ENCODE results near the gene EXTL2.

EXTL2 gene

GRCh38 chr1:100928128-100928527, 33.5 kb upstream of the EXTL2 start:
- no peak overlapping the region for H3K27ac ChIP-seq (ENCODE audit: low read depth, low read length, severe bottlenecking)
- H3K4me3 ChIP-seq (ENCODE audit: extremely low read depth, insufficient read depth, low read length, poor library complexity, severe bottlenecking): no peak overlapping the region
- H3K4me1 ChIP-seq (ENCODE audit: control insufficient read depth, insufficient read depth, low read length, poor library complexity, severe bottlenecking): no peaks in the 10 kb centered on the region
- WGBS, 2 experiments (ENCODE audit: insufficient coverage in 2 of 2): 76 to 88% methylated on average over 1 to 3 of the region's 3 CpGs
- H3K36me3 ChIP-seq (ENCODE audit: control insufficient read depth, insufficient read depth, low read length): peaks cover 32% of the 10 kb centered on the region
- H3K9me3 ChIP-seq (ENCODE audit: control insufficient read depth, low read length): no peaks in the 10 kb centered on the region

DNA sequence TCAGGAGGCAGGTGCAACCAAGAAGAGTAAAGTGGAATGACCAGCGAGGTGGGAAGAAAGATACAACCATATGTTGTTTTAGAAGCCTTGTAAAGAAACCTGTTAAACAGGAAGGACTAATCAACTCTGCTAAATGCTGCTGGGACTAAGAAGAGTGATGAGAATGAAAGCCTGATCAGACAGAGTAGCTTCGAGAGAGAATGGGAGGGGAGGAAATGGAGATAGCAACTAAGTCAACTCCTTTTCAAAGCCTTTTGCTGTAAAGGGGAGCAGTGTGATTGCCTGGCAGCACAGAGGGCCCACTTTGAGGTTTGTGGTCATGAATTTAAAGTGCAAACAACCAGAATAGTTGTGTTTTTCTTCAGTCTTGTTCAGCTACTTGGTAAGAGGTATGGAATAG, 32.6 kb upstream of the EXTL2 start:
- Histone ChIP-seq H3K4me1 (ENCODE audit: control insufficient read depth, insufficient read depth, low read length, poor library complexity, severe bottlenecking) (no peaks in the 10 kb centered on the region), H3K27ac (ENCODE audit: low read depth, low read length, severe bottlenecking) (no peak overlapping the region), H3K4me3 (ENCODE audit: extremely low read depth, insufficient read depth, low read length, poor library complexity, severe bottlenecking) (no peak overlapping the region), H3K36me3 (ENCODE audit: control insufficient read depth, insufficient read depth, low read length) (peaks cover 31% of the 10 kb centered on the region), H3K9me3 (ENCODE audit: control insufficient read depth, low read length) (no peaks in the 10 kb centered on the region)
- WGBS, 2 experiments (ENCODE audit: insufficient coverage in 2 of 2): 76 to 91% methylated on average over 1 to 2 of the region's 2 CpGs

DNA sequence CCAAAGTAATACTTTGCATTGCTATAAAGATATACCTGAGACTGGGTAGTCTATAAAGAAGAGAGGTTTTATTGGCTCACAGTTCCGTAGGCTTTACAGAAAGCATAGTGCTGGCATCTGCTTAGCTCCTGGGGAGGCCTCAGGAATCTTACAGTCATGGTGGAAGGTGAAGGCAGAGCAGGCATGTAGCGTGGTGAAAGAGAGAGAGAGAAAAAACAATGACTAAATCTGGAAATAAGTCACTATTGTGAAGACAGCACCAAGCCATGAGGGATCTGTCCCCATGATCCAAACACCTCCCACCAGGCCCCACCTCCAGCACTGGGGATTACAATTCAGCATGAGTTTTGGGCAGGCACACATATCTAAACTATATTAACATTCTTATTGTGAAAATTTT, 31.6 kb upstream of the EXTL2 start:
- Histone ChIP-seq H3K27ac (ENCODE audit: low read depth, low read length, severe bottlenecking) (no peak overlapping the region), H3K36me3 (ENCODE audit: control insufficient read depth, insufficient read depth, low read length) (peaks cover 39% of the 10 kb centered on the region), H3K9me3 (ENCODE audit: control insufficient read depth, low read length) (no peaks in the 10 kb centered on the region), H3K4me1 (ENCODE audit: control insufficient read depth, insufficient read depth, low read length, poor library complexity, severe bottlenecking) (no peaks in the 10 kb centered on the region), H3K4me3 (ENCODE audit: extremely low read depth, insufficient read depth, low read length, poor library complexity, severe bottlenecking) (no peak overlapping the region)
- WGBS, 2 experiments (ENCODE audit: insufficient coverage in 2 of 2): 67 to 100% methylated on average over 1 of the region's 2 CpGs

- WGBS, 2 experiments (ENCODE audit: insufficient coverage in 2 of 2): 100% methylated on average over 1 to 2 of the region's 2 CpGs
- no peaks in the 10 kb centered on the region for H3K4me1 ChIP-seq (ENCODE audit: control insufficient read depth, insufficient read depth, low read length, poor library complexity, severe bottlenecking)
- no peaks in the 10 kb centered on the region for H3K9me3 ChIP-seq (ENCODE audit: control insufficient read depth, low read length)
- H3K4me3 ChIP-seq (ENCODE audit: extremely low read depth, insufficient read depth, low read length, poor library complexity, severe bottlenecking): no peak overlapping the region
- no peak overlapping the region for H3K27ac ChIP-seq (ENCODE audit: low read depth, low read length, severe bottlenecking)
- peaks cover 39% of the 10 kb centered on the region for H3K36me3 ChIP-seq (ENCODE audit: control insufficient read depth, insufficient read depth, low read length)
Measured at GRCh38 chr1:100924991-100925390, 30.3 kb upstream of the EXTL2 start.

- no peak overlapping the region for H3K27ac ChIP-seq (ENCODE audit: low read depth, low read length, severe bottlenecking)
- H3K36me3 ChIP-seq (ENCODE audit: control insufficient read depth, insufficient read depth, low read length): peaks cover 39% of the 10 kb centered on the region
- H3K9me3 ChIP-seq (ENCODE audit: control insufficient read depth, low read length): no peaks in the 10 kb centered on the region
- no peaks in the 10 kb centered on the region for H3K4me1 ChIP-seq (ENCODE audit: control insufficient read depth, insufficient read depth, low read length, poor library complexity, severe bottlenecking)
- H3K4me3 ChIP-seq (ENCODE audit: extremely low read depth, insufficient read depth, low read length, poor library complexity, severe bottlenecking): no peak overlapping the region
Measured at GRCh38 chr1:100924212-100924611, 29.6 kb upstream of the EXTL2 start.

GRCh38 chr1:100921110-100921706, 26.6 kb upstream of the EXTL2 start:
- Histone ChIP-seq H3K27ac (ENCODE audit: low read depth, low read length, severe bottlenecking) (no peak overlapping the region), H3K36me3 (ENCODE audit: control insufficient read depth, insufficient read depth, low read length) (peaks cover 41% of the 10 kb centered on the region), H3K4me1 (ENCODE audit: control insufficient read depth, insufficient read depth, low read length, poor library complexity, severe bottlenecking) (no peaks in the 10 kb centered on the region), H3K4me3 (ENCODE audit: extremely low read depth, insufficient read depth, low read length, poor library complexity, severe bottlenecking) (no peak overlapping the region), H3K9me3 (ENCODE audit: control insufficient read depth, low read length) (no peaks in the 10 kb centered on the region)
- WGBS, 2 experiments (ENCODE audit: insufficient coverage in 2 of 2): no CpG with 5 or more reads among the region's 3 CpGs

DNA sequence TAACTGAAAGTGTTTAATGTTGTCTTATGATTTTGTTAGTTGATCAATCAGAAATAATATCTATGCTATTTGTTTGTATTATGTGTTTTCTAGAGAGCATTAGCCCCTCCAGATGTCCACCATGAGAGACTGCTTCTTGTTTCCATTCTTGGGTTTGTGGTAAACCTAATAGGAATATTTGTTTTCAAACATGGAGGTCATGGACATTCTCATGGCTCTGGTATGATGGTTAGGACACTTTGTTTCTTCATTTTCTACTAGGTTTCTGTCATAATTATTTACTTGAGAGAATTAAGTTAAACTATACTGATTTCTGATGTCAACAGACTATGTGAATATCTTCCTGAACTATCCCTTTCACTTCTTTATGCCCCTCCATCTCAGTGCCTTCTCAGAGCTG, 17.4 kb upstream of the EXTL2 start:
- no peaks in the 10 kb centered on the region for H3K4me1 ChIP-seq (ENCODE audit: control insufficient read depth, insufficient read depth, low read length, poor library complexity, severe bottlenecking)
- H3K36me3 ChIP-seq (ENCODE audit: control insufficient read depth, insufficient read depth, low read length): peaks cover 39% of the 10 kb centered on the region
- no peak overlapping the region for H3K4me3 ChIP-seq (ENCODE audit: extremely low read depth, insufficient read depth, low read length, poor library complexity, severe bottlenecking)

DNA sequence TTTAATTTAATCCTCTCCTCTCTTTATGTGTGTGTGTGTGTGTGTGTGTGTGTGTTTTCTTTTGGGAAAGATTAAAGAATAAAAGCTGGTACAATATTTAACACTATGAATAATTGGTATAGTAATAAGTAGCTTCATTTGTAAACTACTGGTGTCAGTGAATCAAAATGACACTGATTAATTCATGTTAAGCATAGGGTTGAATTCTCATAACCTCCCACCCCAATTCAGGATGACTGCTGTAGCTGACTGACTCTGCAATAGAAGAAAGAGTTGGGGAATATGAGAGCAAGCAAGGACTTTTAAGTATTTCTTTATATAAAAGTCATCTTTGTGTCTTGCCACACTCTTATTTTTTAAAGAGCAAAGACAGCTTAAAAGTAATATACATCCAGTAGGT, 14.4 kb upstream of the EXTL2 start:
- H3K4me3 ChIP-seq (ENCODE audit: extremely low read depth, insufficient read depth, low read length, poor library complexity, severe bottlenecking): no peak overlapping the region
- no peak overlapping the region for H3K27ac ChIP-seq (ENCODE audit: low read depth, low read length, severe bottlenecking)
- H3K9me3 ChIP-seq (ENCODE audit: control insufficient read depth, low read length): no peaks in the 10 kb centered on the region
- peaks cover 57% of the 10 kb centered on the region for H3K36me3 ChIP-seq (ENCODE audit: control insufficient read depth, insufficient read depth, low read length)
- no peaks in the 10 kb centered on the region for H3K4me1 ChIP-seq (ENCODE audit: control insufficient read depth, insufficient read depth, low read length, poor library complexity, severe bottlenecking)

More for the DNA sequence above, 17.4 kb upstream of the EXTL2 start:
- H3K27ac ChIP-seq (ENCODE audit: low read depth, low read length, severe bottlenecking): no peak overlapping the region
- no peaks in the 10 kb centered on the region for H3K9me3 ChIP-seq (ENCODE audit: control insufficient read depth, low read length)

GRCh38 chr1:100907887-100908286, 13.2 kb upstream of the EXTL2 start:
- Histone ChIP-seq H3K27ac (ENCODE audit: low read depth, low read length, severe bottlenecking) (no peak overlapping the region), H3K4me1 (ENCODE audit: control insufficient read depth, insufficient read depth, low read length, poor library complexity, severe bottlenecking) (no peaks in the 10 kb centered on the region), H3K4me3 (ENCODE audit: extremely low read depth, insufficient read depth, low read length, poor library complexity, severe bottlenecking) (no peak overlapping the region), H3K9me3 (ENCODE audit: control insufficient read depth, low read length) (no peaks in the 10 kb centered on the region), H3K36me3 (ENCODE audit: control insufficient read depth, insufficient read depth, low read length) (peaks cover 50% of the 10 kb centered on the region)
- 94 to 100% methylated on average over 1 of the region's 1 CpG for WGBS, 2 experiments (ENCODE audit: insufficient coverage in 2 of 2)

DNA sequence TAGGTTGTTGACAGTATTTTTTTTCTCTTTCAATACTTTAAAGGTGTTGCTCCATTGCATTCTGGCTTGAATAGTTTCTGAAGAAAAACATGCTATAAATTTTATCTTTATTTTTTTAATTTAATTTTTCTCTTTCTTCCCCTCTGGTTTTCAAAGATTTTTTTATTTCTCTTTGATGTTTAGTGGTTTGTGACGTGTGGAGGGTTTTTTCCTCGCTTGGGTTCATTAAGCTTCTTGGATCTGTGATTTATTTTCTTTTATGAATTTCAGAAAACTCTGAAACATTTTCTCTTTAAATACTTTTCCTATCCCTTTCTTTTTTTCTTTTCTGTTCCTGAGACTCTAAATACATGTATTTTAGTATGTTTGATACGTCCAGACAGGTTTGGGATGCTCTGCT, 10.5 kb upstream of the EXTL2 start:
- Histone ChIP-seq H3K4me3 (ENCODE audit: extremely low read depth, insufficient read depth, low read length, poor library complexity, severe bottlenecking) (no peak overlapping the region), H3K36me3 (ENCODE audit: control insufficient read depth, insufficient read depth, low read length) (peaks cover 46% of the 10 kb centered on the region), H3K9me3 (ENCODE audit: control insufficient read depth, low read length) (no peaks in the 10 kb centered on the region), H3K27ac (ENCODE audit: low read depth, low read length, severe bottlenecking) (no peak overlapping the region), H3K4me1 (ENCODE audit: control insufficient read depth, insufficient read depth, low read length, poor library complexity, severe bottlenecking) (no peaks in the 10 kb centered on the region)
- no CpG with 5 or more reads among the region's 3 CpGs for WGBS, 2 experiments (ENCODE audit: insufficient coverage in 2 of 2)

- Histone ChIP-seq H3K4me3 (ENCODE audit: extremely low read depth, insufficient read depth, low read length, poor library complexity, severe bottlenecking) (no peak overlapping the region), H3K36me3 (ENCODE audit: control insufficient read depth, insufficient read depth, low read length) (peaks cover 51% of the 10 kb centered on the region), H3K4me1 (ENCODE audit: control insufficient read depth, insufficient read depth, low read length, poor library complexity, severe bottlenecking) (no peaks in the 10 kb centered on the region), H3K9me3 (ENCODE audit: control insufficient read depth, low read length) (no peaks in the 10 kb centered on the region), H3K27ac (ENCODE audit: low read depth, low read length, severe bottlenecking) (no peak overlapping the region)
- WGBS, 2 experiments (ENCODE audit: insufficient coverage in 2 of 2): 90 to 100% methylated on average over 2 of the region's 2 CpGs
Measured at GRCh38 chr1:100904528-100904927, 9.9 kb upstream of the EXTL2 start.
